Cardiac fibroblast (primary cell): ENCODE results near the gene TAOK1.
A peak's percentile ranks its signal among the peaks of the same experiment; 100 is the strongest.
"Not testable (repeated sequence)": the region's sequence is repeated elsewhere in the genome, so short reads cannot be mapped to it uniquely, and the experiment has no call there.

ENCODE experiments used
- DNase-seq, 2 donors: peaks; one replicate each; pipeline versions ENCODE4 v3.0.0 to v3.0.0-alpha.2; 2010; ENCODE audit warnings: low read depth in 2 of 2
- H3K4me3 ChIP-seq, 2 donors: replicated peaks in 1 of 2; 1 replicate in 1 of 2; 2 replicates in 1 of 2; pipeline ENCODE4 v1.5.1; 2011; ENCODE audit warnings: low read depth in 2 of 2, low read length in 2 of 2, mild to moderate bottlenecking in 2 of 2, moderate library complexity in 1 of 2
- CTCF ChIP-seq: IDR thresholded peaks from one replicate; pipeline ENCODE4 v1.5.1; 2011; ENCODE audit warnings: low read depth, mild to moderate bottlenecking, low read length, inconsistent platforms

Gene TAOK1

DNA sequence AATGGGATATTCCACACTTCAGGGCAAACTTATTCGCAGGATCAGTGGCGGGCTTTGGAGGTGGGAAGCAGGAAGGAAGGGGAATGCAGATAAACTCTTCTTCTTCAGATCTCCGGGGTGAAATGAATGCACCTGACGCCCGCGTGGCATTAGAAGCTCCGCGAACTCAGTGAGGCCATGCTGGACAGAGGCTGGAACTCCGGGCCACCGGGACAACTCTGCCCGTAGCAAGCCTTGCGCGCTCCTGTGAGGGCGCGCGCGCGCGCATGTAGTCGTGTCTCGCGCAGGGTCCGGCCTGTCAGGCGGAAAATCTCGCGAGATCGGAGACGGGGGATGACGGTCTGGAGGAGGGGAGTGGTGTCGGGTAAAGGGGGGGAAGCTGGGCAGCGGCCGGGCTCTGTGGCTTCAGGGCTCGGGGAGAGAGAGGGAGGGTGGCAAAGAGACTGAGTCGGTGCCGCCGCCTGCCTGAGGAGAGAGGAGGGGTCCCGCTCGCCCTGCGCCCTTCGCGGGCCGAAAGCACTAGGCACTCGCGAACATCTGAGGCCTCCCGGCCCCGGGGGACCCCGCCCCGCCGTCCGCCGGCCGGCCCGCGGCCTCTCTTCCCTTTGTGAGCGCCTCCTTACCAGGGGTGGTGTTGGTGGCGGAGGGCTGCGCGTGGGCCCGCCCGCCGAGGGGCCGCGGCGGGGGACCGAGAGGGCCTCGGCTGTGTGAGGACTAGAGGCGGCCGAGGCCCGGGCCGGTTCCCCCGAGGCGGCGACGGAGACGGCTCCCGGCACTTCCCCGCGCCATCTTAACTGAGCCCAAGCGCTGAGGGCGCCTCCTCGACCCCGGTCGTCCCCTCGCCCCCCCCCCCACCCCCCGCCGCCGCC lies at the start of gene TAOK1:
Gene TAOK1 (plus strand): TSS at position 382 of the 869 bp plus-strand sequence. CDS start 61,186 bp downstream, outside the sequence.
- H3K4me3 ChIP-seq = peak within 1 kb of the TSS; percentile 71 to 89
- no peak for TF ChIP-seq CTCF
- DNase-seq = peak; percentile 99

- peak; percentile 20 to 60 for DNase-seq
- H3K4me3 ChIP-seq = no peak overlapping the region
- TF ChIP-seq CTCF = no peak
Observed at GRCh38 chr17:29341726-29342125, 48.4 kb upstream of the TAOK1 start.

- DNase-seq = no peak
- TF ChIP-seq CTCF = no peak
- H3K4me3 ChIP-seq = no peak overlapping the region
Observed at GRCh38 chr17:29342158-29342765, 47.9 kb upstream of the TAOK1 start.

GRCh38 chr17:29344201-29344856 lies 45.8 kb upstream of the TAOK1 start:
- DNase-seq = no peak
- TF ChIP-seq CTCF = no peak

DNA sequence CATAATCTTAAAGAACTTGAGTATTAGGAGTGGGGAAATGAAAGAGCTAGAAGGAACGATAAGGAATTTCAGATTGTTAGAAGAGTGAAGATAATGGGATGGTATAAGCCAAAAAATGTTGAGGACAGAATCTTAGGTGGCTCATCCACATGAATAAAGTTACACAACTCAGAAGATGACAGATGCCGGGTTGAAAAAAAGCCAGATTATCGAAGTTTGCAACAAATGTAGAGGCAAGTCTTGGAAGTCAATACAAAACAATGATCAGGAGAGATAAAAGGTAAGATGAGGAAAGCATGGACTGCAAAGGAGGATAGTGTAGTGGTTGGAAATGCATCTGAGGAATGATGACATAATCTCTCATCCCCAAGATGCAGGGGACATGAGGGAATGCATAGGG lies 45.1 kb upstream of the TAOK1 start:
- H3K4me3 ChIP-seq = no peak overlapping the region
- TF ChIP-seq CTCF = no peak
- DNase-seq = no peak

More at GRCh38 chr17:29344201-29344856, 45.8 kb upstream of the TAOK1 start:
- no peak overlapping the region for H3K4me3 ChIP-seq

GRCh38 chr17:29345470-29345869 lies 44.7 kb upstream of the TAOK1 start:
- not testable (repeated sequence) for H3K4me3 ChIP-seq, DNase-seq

- no peak for DNase-seq
- TF ChIP-seq CTCF = no peak
- no peak overlapping the region for H3K4me3 ChIP-seq
Observed at GRCh38 chr17:29346462-29346861, 43.7 kb upstream of the TAOK1 start.
